GM12875 (cell line): ENCODE measurements around the gene BIVM.
A peak's percentile ranks its signal among the peaks of the same experiment; 100 is the strongest.
"Not testable (repeated sequence)": the region's sequence is repeated elsewhere in the genome, so short reads cannot be mapped to it uniquely, and the experiment has no call there.

Experiments
- H3K4me3 ChIP-seq: one replicate; pipeline ENCODE4 v1.5.1; 2011; ENCODE audit warnings: low read depth, low read length, control low read depth
- CTCF ChIP-seq: IDR thresholded peaks from 2 replicates; pipeline ENCODE4 v1.5.1; 2011; ENCODE audit warnings: low read depth, mild to moderate bottlenecking, control low read depth, inconsistent platforms, low read length, moderate library complexity, borderline replicate concordance; ENCODE audit not compliant: insufficient read depth

BIVM gene

GRCh38 chr13:102774214-102774568, 24.7 kb upstream of the BIVM start:
- TF ChIP-seq CTCF, result no peak
- H3K4me3 ChIP-seq, result peak overlapping the region; percentile 98

GRCh38 chr13:102774591-102775520, 24.1 kb upstream of the BIVM start:
- TF ChIP-seq CTCF, result no peak
- no peak overlapping the region for H3K4me3 ChIP-seq

GRCh38 chr13:102776271-102776670, 22.6 kb upstream of the BIVM start:
- no peak overlapping the region for H3K4me3 ChIP-seq
- TF ChIP-seq CTCF, result no peak

GRCh38 chr13:102777736-102778135, 21.2 kb upstream of the BIVM start:
- no peak for TF ChIP-seq CTCF

GRCh38 chr13:102779436-102780159, 19.3 kb upstream of the BIVM start:
- TF ChIP-seq CTCF, result no peak
- no peak overlapping the region for H3K4me3 ChIP-seq

More at GRCh38 chr13:102777736-102778135, 21.2 kb upstream of the BIVM start:
- H3K4me3 ChIP-seq, result no peak overlapping the region

- H3K4me3 ChIP-seq, result not testable (repeated sequence)
Observed at GRCh38 chr13:102780656-102781055, 18.3 kb upstream of the BIVM start.

GRCh38 chr13:102781591-102781990, 17.3 kb upstream of the BIVM start:
- TF ChIP-seq CTCF, result no peak
- no peak overlapping the region for H3K4me3 ChIP-seq
